CD4-positive, alpha-beta T cell treated with Interleukin-2 at 100 ng/mL for 4 hours (primary cell): Measurements from ENCODE around the gene FAIM2.
"Not testable (repeated sequence)": the region's sequence is repeated elsewhere in the genome, so short reads cannot be mapped to it uniquely, and the experiment has no call there.

Experiments
- DNase-seq: peaks from one replicate; pipeline ENCODE4 v3.0.0-alpha.2; 2020; ENCODE audit warnings: low spot score

The FAIM2 gene

DNA sequence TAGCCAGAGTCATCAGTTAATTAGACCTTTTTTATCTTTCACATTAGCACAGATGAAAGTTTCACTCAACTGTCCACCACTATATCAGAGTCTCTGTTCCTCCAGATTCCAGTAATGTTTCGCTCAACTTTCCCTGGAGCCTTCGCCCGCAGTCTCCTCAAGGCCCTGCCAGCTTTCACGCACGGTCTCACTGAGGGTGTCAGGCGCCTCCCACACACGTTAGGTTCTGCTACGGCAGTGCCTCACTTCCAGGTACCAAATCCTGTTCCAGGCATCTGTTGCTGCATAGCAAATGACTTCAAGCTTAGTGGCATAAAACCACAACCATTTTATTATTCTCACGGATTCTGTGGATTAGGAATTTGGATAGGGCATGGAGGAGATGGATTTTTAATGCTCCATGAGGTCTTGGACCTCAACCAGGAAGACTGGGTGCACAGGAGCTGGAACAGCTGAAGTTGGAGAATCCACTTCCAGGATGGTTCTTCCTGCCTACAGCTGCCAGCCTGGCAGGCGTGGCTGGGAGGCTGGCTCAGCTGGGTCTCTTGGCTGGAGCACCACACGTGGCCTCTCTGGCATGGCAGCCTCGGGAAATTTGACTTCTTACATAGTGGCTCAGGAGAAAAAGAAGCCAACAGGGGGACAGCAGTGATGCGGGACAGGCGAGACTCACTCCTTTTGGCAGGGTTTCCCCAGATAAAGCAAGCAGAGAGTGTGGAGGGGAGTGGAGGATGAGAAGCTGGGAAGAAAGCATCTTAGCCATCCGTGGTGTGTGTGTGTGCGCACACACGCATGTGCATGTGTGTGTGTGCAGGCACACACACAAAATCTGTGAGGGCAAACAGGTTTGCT lies 39.5 kb downstream of the FAIM2 start:
- DNase-seq: no peak

DNA sequence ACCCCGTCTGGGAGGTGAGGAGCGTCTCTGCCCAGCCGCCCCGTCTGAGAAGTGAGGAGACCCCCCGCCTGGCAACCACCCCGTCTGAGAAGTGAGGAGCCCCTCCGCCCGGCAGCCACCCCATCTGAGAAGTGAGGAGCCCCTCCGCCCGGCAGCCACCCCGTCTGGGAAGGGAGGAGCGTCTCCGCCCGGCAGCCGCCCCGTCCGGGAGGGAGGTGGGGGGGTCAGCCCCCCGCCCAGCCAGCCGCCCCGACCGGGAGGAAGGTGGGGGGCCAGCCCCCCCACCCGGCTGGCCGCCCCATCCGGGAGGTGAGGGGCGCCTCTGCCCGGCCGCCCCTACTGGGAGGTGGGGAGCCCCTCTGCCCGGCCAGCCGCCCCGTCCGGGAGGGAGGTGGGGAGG lies 42.8 kb downstream of the FAIM2 start:
- DNase-seq: not testable (repeated sequence)

DNA sequence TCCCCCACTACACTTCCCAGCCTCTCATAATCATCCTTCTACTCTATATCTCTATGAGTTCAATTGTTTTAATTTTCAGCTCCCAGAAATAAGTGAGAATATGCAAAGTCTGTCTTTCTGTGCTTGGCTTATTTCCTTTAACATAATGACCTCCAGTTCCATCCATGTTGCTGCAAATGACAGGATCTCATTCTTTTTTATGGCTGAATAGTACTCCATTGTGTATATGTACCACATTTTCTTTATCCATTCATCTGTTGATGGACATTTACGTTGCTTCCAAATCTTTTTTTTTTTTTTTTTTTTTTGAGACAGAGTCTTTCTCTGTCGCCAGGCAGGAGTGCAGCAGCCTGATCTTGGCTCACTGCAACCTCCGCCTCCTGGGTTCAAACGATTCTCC lies 47.8 kb downstream of the FAIM2 start:
- not testable (repeated sequence) for DNase-seq

DNA sequence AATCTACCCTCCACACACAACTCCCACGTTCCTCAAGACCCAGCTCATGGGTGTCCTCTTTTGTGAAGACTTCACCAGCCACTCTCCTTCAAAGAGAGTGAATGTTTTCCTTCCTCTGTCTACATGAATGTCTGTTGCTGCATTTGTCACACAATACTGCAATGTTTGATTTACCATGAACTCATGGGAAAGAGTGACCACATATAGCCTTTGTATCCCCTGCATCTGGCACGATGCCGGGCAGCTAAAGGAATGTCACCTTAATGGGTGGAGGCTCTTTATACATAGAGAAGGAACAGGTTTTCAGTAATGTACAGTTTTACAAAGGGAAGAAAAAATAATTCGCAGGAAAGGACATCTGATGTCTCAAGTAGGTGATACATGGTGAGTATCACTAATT lies 48.7 kb downstream of the FAIM2 start:
- DNase-seq: no peak

DNA sequence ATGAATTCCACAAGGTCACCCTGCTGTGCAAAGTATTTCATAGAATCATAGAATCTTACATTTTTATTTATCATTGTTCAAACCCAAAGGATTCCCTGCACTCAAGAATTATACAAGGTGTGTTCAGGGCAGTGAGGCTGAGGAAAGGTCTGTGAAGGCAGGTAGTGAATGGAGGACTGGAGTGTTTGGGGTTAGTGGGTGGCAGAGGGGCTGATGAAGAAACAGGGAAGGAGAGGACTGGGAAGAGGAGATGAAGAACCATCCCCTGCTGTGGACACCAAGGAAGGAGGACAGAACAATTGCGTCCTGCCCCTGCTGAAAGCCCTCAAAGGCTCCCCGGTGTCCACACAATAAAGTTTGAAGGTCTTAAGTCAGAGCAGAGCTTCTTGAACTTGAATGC lies 50.0 kb downstream of the FAIM2 start:
- no peak for DNase-seq

DNA sequence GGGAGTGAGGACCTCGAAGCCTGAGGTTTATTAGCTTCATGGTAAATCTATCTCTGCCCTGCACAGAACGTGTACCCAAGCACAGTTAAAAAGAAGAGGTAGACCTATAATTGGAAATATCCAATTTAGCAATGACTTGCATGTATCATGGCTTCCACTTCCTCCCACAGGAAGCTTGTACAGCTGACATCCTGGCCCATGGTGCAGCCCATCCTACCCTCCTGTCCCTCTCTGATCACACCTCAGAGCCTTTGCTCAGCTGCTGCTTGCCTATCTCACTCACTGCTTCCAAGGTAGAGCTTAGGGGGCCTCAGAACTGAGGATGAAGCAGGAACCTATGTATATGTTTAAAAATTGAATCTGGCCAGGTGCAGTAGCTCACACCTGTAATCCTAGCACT lies 56.5 kb downstream of the FAIM2 start:
- DNase-seq: no peak

DNA sequence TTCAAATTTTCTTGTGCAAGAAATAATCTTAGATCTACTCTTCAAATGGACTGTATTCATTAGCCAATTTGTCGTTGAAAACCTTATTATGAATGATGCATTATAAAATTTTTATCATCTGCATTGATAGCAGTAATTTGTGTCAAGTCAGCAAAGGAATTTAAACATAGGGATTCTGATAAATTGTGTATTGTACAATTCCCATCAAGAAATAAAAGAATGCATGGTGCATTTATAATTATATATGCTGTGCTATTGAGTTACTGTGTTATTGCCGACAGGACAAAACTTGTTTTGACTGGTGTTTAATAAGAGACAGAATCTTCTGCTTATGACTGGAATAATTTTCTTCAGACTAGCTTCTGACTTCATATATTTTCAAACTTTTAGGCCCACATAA lies 57.7 kb downstream of the FAIM2 start:
- DNase-seq: no peak

DNA sequence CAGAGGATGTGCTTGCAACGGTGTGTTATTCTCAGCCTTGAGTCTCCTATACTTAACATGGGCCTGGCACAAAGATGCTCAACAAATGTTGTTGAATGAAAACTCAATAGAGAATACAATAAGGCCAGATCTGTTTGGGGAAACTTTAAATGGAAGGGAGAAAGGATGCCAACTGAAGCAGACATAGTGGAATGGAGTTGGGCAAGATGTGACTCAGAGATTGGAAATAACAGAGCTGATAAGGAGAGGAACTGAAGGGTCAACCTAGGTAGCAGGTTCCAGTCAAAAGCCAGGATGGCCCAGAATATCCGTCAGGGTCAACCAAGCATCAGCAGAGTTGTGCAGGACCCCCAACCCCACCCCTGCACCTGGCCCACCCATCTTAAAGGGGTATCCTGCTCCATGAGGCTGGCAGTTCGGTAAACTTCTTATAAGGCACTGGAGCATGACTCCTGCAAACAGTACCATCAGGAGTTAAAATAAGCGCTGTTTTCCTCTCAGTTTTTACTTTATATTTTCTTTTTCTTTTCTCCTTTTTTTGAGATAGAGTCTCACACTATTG lies 59.7 kb downstream of the FAIM2 start:
- DNase-seq: no peak

DNA sequence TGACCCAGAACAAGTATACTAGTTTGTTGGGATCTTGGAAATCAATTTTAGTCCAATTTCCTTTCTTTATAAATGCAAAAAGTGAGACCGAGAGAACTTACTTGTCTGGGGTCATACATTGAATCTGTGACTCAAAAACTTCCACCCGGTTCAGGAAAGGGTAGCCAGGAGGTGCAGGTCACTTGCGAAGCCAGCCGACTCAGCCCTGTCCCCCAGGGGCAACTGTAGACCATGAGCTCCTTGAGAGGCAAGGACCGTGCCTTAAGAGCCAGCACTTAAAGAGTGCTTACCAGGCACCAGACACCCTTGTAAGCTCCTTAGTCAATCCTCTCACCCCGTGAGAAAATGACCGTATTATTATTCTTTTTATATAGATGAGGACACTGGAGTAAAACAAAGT lies 60.3 kb downstream of the FAIM2 start:
- no peak for DNase-seq

DNA sequence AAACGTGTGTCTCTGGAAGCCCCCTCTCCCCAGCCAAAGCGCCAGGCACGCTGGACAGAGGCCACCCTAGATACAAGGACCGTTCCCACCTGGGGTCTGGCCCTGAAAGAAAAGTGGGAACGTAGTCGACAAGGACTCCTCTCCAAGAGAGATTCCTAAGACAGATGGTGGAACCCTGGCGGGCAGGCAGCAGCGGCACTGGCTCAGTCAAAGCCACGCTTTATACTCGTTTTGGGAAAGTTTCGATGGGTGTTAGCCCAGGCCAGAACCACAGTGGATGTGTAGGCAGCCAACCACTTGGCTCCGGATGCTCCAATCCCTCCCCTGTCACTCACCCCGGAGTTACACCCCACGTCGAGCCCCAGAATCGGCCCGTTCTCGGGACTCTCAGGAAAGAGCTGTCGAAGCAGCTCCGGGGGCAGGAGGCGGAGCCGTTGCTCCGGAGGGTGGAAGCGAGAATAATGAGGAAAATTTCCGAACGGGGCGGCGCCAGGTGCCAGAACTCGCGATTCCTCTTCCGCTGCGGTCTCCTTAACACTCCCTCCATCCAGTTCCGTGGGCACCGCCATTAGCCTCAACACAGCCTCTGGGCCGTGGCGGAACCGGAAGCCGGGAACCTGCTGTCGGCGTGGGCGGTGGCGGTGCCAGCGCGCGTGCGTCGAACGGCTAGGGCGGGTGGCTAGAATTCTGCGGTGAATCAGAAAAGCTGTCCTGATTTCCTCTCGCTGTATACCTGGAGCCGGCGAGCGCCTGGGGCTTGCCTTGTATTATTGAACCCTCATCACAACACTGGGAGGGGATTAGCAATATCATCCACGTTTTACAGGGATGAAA lies 61.0 kb downstream of the FAIM2 start, which contains the start of gene BCDIN3D:
Gene BCDIN3D, minus strand, starts transcription at position 588 of the 834 bp plus-strand sequence. Its CDS starts 19 bp downstream, at position 569.
- DNase-seq: peak; percentile 92

DNA sequence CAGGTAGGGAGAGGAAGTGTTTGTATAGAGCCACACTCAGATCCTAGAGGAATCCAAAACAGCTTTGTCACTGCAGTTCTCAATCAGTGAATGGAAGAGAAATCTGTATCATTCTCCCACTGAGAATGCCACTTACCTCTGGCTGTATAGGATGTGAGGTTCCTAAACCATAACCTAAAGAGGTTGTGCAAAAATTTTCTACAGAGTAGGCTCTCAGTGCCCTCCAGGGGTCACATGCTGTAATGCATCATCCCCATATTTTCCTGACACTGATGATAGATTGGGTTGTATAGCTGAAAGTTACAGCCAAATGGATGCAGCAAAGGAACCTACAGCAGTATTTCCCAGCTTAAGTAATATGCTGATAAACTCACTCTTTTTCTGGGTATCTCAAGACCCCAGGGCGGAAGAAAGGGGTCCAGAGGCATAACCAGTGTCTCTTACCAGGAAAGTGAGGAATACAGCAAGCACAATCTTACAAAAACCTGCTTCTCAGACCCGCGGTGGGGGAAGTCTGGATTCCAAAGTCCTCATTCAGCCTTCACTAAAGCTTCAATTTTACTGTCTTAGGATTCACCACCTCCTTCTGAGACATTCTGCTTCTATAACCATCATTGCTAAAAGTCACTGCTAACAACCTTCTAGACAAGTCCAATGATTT lies 64.6 kb downstream of the FAIM2 start:
- DNase-seq: peak; percentile 52

DNA sequence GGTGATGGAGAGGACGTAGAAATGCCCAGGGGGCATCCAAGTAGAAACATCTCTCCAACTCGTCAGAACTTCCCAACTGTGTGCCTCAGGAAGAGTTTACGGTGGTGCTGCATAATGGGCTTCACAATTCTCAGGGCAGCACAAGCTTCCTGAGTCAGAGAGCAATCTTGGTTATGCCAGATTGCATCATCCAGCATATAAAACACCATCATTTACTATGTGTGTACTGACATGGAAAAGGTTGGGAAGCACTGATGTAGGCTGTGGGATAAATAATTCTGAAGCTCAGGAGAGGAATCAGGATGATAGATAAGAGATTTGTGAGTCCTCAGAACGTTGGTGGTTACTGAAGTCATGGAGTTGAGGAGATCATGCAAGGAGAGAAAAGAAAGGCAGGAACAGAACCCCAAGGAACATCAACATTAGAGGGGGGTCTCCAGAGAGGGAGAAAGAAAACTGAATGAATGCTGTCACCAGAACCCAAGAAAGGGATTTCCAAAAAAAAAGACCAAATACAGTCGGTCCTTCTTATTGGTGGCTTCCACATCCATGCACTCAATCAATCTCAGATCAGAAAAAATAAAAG lies 70.8 kb downstream of the FAIM2 start:
- no peak for DNase-seq

DNA sequence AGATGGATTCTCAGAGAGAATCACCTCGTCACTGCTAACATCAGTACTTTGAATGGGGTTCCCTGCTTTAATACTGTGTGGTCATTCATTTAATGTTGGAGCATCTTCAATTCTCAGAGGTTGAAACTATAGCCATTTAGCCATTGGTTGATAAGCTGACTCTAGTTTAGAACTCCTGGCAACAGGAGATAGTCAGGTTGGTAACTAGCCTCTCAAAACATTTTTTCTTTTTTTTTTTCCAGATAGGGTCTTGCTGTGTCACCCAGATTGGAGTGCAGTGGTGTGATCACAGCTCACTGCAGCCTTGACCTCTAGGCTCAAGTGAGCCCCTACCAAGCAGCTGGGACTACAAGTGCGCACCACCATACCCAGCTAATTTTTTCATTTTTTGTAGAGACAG lies 72.0 kb downstream of the FAIM2 start:
- DNase-seq: no peak

DNA sequence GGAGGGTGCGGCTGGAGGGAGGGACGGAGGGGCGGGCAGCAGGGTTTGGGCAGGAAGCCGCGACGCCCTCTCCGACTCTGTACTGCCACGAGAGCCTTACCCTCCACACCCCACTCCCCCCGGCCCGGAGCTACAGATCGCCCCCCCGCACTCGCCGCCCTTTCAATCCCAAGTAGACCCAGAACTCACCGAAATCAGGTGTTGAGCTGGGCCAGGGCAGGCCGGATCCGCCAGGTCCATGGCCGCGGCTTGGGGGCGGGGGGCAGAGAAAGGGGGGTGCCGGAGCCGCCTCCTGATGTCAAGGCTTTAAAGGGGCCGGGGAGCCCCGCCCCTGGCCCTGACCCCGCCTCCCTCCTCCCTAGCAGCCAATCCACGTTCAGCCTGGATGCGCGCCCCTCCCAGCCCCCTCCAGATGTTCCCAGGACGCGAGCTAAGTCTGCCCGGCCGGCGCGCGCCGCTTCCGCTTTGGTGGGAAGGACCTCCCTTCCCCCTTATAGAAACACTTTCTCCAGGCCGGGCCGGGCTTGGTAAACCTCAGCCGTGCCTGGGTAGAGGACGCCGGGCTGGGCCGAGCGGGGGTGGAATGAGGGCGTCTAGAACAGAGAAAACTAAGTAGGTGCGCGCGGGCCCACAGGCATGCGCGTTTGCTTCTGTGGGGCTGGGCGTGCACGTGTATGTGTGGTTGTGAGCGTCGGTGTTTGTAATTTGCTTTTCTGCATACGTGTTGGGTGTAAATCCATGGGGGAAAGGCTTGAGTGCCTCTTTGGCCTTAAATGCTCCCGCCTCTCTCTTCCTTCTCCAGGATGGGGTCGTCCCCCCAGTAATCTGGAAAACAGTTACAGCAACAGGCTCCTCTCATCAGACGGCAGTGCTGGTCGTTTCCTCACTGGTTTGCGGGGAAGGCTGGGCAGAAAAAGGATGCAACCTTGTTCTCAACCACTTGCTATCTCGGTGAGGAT lies 75.3 kb downstream of the FAIM2 start, which contains the start of gene NCKAP5L:
Gene NCKAP5L, minus strand, starts transcription at position 281 of the 959 bp plus-strand sequence. CDS start 24,369 bp downstream, outside the sequence.
- DNase-seq: peak; percentile 93

DNA sequence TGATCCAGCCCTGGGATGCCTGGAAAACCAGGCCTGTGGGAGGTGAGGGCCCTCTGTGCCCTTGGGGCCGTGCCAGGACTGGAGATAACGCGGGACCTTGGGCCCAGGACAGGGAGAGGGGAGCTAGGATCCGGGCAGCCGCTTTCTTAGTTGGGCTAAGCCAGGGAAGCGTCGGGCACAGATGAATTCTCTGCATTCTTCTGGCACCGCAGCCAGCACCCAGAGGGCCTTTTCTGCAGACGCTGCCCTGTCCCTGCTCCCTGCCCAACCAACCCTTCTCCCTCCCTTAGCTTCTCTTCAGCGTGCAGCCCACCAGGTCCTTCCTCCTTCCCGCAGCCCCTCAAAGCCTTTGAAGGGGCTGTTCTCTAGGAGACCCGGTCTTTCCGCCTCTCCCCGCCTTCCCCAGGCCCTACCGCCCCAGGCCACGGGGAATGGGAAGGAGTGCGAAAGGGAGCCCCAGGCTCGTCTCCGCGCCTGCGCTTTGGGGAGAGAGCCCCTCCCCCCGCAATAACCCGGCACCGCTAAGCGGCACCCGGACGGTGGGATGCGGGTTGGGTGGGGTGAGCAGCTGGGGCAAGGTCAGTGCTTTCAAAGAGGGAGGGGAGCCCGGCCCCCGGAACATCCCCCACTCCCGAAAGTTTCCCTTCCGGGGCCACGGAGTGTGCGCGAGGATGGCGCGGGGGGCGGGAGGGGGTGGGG lies 76.2 kb downstream of the FAIM2 start:
- DNase-seq: peak; percentile 24

DNA sequence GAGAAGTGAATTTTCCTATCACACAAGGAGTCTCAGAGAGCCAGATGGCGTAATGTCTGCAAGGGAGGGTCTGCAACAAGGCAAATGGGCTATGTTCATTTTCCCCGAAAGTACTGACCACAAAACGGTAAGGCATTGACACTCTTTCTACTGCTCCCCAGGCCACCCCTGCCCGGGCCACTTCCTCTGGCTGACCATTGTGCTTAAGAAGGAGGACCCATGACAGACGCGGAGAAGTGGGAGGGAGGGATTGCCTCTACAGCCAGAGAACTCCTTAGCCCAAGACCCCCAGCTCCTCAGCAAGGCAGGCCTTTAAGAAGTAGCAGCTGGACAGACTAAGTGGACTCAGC lies 76.7 kb downstream of the FAIM2 start:
- no peak for DNase-seq

DNA sequence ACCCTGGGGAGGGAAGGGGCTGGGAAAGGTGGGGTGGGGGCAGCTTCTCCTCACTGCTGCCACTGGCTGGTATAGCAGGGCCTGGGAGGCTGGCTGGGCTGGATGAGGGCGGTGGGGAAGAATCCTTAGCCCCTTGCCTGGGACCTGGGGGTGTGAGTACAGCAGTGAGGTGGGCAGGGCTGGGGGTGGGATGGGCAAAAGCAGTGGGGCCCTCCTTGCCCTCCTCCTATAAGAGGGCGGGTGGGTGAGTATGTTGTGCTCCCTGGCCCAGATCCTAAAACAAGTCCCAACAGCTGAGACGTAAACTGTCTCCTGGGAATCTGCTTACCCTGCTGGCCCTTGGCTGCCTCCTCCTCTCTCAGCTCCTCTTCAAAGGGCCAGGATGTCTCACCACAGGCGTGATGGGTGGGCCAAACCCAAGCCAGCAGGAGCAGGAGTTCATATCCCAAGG lies 77.7 kb downstream of the FAIM2 start:
- DNase-seq: no peak

DNA sequence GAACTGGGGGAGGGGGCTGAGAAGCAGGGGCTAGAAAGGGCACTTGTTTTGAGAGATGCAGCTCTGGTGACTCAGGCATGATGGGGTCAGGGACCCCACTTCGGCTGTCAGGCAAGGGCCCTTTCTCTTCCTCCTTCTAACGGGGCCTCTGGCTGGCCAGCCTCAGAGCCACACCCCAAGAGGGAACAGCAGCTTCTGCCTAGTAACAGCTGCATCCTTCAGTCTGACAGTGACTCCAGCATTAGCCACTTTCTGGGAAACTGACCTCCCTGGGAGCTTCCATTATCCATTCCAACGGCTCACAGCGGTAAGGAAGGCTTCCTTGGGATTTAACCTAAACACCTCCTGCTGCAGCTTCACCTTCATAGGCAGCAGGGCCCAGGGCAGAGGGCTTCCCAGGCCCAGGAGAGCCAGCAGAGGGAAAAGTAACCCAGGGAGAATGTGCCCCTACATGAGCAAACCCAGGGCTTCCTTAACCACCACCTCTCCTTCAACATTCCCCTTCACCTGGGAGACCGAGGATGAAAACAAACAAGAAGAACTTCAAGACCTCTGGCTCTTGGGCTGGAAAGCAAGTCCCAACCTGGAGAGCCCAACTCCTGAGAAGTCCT lies 78.2 kb downstream of the FAIM2 start:
- DNase-seq: no peak

DNA sequence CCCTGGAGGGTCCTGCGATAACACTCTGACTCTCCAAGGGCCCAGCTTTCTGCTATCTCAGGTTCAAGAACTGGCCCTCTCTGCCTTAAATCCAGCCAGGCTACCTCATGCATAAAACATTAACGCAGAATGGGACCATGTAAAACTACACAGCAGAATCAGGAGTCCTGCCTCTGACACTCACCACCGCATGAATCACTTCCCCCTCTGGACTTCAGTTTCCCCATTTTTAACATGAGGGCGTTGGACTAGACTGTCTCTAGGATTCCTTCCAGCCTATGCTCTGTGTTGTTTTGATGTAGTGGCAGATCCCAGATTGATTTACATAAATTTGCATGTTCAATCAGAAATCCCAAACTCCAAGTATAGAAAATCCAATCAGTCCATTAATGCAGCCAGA lies 78.8 kb downstream of the FAIM2 start:
- DNase-seq: peak; percentile 11
